ENCODE measurements around the gene SOWAHD.
"Not testable (repeated sequence)": the region's sequence is repeated elsewhere in the genome, so short reads cannot be mapped to it uniquely, and the experiment has no call there.

DNA sequence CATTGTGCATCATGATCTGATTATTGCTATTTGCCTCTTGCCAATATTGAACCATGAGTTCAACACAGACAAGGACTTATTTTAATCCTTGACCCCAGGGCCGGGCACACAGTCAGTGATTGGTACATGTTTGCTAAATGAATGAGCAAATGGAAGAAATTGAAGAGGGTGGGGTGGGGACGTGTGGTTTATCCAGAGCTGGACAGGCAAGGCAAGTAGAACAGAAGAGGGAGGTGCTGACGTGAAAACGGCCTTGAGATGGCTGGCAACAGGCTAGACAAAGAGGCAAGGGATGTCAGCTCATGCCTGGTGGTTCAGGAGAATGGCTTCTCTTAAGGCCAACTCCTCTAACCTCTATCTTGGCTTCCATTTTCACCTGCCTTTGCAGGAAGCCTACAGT lies 50.1 kb downstream of the SOWAHD start:
- TF ChIP-seq, protein P1, sequence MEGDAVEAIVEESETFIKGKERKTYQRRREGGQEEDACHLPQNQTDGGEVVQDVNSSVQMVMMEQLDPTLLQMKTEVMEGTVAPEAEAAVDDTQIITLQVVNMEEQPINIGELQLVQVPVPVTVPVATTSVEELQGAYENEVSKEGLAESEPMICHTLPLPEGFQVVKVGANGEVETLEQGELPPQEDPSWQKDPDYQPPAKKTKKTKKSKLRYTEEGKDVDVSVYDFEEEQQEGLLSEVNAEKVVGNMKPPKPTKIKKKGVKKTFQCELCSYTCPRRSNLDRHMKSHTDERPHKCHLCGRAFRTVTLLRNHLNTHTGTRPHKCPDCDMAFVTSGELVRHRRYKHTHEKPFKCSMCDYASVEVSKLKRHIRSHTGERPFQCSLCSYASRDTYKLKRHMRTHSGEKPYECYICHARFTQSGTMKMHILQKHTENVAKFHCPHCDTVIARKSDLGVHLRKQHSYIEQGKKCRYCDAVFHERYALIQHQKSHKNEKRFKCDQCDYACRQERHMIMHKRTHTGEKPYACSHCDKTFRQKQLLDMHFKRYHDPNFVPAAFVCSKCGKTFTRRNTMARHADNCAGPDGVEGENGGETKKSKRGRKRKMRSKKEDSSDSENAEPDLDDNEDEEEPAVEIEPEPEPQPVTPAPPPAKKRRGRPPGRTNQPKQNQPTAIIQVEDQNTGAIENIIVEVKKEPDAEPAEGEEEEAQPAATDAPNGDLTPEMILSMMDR (IDR thresholded peaks at IDR 0.05): not testable (repeated sequence)
- not testable (repeated sequence) for TF ChIP-seq POLR2A (IDR thresholded peaks at IDR 0.05)
